ENCODE measurements around the gene L2HGDH.

DNA sequence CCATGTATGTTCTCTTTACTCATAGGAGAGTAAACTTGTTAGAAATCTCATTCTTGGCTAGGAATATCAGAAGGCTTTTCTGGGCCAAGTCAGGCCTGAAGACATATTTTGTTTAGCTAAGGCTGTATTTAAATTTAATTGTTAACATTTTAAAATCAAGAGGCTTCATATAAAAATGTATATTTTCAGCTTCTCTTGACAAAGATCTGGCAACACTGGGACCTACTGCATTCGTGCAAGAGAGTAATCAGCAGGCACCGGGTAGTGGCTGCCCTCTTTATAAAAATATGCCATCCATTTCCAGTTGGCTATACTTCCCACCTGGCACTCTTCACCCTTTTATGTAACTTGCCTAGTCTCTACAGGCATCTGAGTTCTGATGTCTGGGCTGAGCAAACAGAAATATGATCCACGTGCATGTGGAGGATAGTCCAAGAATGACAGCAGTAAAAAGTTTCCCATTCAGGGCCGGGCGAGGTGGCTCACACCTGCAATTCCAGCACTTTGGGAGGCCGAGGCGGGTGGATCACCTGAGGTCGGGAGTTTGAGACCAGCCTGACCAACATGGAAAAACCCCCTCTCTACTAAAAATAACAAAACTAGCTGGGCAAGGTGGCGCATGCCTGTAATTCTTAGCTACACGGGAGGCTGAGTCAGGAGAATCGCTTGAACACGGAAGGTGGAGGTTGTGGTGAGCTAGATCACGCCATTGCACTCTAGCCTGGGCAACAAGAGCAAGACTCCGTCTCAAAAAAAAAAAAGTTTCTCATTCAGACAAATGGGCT lies 78.7 kb downstream of the L2HGDH start:
- TF ChIP-seq, protein P1, sequence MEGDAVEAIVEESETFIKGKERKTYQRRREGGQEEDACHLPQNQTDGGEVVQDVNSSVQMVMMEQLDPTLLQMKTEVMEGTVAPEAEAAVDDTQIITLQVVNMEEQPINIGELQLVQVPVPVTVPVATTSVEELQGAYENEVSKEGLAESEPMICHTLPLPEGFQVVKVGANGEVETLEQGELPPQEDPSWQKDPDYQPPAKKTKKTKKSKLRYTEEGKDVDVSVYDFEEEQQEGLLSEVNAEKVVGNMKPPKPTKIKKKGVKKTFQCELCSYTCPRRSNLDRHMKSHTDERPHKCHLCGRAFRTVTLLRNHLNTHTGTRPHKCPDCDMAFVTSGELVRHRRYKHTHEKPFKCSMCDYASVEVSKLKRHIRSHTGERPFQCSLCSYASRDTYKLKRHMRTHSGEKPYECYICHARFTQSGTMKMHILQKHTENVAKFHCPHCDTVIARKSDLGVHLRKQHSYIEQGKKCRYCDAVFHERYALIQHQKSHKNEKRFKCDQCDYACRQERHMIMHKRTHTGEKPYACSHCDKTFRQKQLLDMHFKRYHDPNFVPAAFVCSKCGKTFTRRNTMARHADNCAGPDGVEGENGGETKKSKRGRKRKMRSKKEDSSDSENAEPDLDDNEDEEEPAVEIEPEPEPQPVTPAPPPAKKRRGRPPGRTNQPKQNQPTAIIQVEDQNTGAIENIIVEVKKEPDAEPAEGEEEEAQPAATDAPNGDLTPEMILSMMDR (IDR thresholded peaks at IDR 0.05 in 2 of 3, conservative IDR thresholded peaks at IDR 0.05 in 1 of 3; ENCODE audit: control insufficient read depth in 2 of 3, extremely low read depth in 1 of 3, insufficient read depth in 1 of 3, low read depth in 3 of 3, low read length in 3 of 3), result no peak
- TF ChIP-seq SPI1 (IDR thresholded peaks at IDR 0.05; ENCODE audit: borderline replicate concordance, insufficient read depth, low read depth, low read length) (no peak), EZH2 (IDR thresholded peaks at IDR 0.05; ENCODE audit: borderline replicate concordance, control insufficient read depth, low read depth, low read length) (no peak), SIN3A (IDR thresholded peaks at IDR 0.05; ENCODE audit: low read depth, low read length) (no peak), HDAC6 (IDR thresholded peaks at IDR 0.05; ENCODE audit: unreplicated experiment) (no peak), SP1 (IDR thresholded peaks at IDR 0.05; ENCODE audit: low read depth, low read length) (no peak)
- TF ChIP-seq, protein P2, sequence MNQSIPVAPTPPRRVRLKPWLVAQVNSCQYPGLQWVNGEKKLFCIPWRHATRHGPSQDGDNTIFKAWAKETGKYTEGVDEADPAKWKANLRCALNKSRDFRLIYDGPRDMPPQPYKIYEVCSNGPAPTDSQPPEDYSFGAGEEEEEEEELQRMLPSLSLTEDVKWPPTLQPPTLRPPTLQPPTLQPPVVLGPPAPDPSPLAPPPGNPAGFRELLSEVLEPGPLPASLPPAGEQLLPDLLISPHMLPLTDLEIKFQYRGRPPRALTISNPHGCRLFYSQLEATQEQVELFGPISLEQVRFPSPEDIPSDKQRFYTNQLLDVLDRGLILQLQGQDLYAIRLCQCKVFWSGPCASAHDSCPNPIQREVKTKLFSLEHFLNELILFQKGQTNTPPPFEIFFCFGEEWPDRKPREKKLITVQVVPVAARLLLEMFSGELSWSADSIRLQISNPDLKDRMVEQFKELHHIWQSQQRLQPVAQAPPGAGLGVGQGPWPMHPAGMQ (IDR thresholded peaks at IDR 0.05; ENCODE audit: borderline replicate concordance), result no peak
